Central memory CD4-positive, alpha-beta T cell (primary cell): ENCODE results near the gene CD38.

Experiments used
- DNase-seq: peaks from one replicate; pipeline ENCODE4 v3.0.0; 2022

The CD38 gene

DNA sequence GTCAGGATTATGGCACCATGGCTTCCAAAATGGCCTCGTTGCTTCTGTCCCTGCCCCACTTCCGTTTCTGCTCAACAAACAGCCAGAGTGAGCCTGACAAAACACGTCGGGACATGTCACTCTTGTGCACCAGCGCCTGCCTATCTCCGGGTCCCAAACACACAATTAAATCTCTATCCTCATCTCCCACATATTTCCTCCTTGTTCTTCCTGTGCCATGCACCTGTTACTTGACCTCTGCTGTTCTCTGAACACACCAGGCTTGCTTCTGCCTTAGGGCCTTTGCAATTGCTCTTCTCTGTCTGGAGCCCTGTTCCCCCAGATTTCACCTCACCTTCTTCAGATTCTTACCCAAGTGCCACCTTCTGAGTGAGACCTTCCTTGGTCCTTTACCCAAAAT, 12.7 kb upstream of the CD38 start:
- no peak for DNase-seq

DNA sequence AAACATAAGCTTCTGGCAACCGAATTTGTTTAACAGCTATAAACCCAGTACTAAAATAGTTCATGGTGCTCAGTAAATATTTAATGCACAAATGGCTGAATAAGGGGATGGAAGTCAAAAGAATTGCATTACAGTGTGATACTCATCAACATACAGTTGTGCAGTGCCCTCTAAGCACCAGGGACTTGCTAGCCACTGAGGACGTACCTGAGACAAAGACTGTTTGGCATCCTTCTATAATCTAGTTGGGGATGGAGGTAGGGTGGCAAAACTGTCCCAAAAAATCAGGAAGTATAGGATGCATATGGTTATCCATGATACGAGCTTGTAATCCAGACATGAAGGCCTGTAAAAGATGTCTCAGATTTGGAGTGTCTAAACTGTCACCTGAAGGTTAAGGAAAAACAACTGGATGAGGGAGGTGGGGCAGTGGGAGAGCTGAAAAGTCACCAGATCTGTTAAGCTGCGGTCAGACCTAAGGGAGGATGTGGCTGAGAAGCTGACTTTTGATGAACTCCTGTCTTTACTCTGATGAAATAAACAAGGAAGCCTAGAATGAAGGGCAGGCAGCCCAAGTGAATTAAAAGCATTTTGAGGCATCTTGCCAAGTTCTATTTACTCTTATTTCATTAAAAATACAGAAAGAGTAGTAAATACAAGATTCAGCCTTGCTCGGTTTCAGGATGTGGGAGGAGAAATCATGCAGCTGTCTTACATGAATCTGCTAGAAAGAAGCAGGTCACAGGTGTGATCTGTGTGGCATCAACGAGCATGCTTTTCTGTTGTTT, 12.0 kb upstream of the CD38 start:
- DNase-seq, result peak; percentile 74

DNA sequence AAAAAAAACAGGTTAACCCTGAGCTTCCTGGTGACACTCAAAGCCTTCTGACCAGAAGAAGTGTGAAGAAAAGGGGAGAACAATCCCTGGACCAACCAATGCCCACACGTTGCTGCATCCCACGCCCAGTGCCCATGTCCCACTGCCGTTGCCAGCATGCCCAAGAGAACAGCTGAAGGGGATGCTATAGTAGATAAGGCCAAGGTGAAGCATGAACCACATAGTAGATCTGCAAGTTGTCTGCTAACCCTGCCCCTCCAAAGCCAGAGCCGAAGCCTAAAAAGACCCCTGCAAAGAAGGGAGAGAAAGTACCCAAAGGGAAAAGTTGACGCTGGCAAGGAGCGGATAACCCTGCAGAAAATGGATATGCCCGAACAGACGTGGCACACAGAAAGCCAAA, 11.3 kb upstream of the CD38 start:
- no peak for DNase-seq

- DNase-seq, result no peak
These were observed 8.9 kb upstream of the CD38 start for GRCh38 chr4:15769202-15769601.

DNA sequence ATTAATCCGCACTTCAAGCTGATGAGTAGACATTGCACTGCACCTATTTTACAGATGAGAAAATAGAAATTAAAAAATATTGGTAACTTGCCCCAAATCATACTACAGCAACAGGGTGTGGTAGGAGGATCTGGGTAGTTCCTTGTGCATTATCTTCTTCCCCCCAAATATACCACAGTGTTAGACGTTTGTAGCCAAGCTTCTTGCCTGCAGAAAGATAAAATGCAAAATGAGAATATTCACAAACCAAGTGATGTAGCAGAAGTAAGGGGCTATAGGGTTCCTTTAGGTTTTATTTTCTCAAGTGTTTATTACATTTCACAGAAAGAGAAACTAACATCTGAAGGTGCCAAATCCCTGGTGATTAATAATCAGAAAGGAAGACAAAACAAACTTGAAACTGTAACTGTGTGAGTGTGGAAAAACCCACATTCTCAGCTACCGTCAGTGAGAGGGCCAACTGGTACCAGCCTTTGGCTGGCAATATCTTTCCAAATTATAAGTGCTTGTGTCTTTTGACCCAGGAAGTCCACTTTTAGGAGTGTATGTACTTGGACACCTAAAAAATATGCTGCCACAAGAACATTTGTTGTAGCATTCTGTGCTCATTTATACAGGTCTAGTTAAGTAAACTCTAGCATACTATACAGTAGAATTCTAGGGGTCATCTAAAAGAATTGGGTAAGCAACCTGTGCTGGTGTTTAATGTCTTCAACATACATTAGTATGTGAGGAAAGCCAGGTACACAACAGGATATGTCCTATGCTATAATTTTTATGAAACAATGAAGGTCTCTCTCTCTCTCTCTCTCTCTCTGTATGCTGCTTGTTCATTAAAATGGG, 6.7 kb upstream of the CD38 start:
- no peak for DNase-seq

DNA sequence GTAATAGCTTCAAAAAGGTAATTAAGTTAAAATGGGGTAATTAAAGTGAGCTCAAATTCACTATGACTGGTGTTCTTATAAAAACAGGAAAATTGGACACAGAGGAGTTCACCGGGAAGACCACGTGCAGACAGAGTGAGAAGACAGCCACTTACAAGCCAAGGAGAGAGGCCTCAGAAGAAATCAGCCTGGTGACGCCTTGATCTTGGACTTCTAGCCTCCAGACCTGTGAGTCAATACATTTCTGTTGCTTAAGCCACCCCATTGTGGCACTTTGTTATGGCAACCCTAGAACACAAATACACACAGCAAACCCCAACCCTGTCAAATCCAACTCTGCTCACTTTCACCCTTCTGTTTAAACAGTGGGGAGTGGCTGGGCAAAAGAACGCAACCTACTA, 4.1 kb upstream of the CD38 start:
- DNase-seq, result no peak

DNA sequence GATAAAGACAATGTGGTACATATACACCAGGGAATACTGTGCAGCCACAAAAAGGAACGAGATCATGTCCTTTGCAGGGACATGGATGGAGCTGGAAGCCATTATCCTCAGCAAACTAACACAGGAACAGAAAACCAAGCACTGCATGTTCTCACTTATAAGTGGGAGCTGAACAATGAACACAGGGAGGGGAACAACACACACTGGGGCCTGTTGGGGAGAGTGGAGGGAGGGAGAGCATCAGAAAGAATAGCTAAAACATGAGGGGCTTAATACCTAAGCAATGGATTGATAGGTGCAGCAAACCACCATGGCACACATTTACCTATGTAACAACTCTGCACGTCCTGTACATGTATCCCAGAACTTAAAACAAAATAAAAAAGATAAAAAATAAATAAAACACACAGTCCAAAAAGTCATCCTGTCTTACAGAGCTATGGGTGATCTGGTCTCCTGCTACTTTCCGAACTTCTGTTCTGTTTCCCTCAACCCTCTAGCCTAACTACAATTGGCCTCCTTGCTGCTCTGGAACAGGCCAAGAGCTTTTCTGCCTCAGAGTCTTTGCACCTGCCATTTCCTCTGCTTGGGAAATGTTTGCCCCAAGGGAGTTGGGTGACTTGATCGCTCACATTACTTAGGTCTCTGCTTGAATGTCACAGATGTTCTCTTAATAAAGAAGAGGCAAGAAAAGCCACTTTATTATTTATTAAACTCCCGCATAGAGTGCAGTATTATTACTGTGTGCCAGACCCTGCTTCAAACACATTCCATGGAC, 1.1 kb upstream of the CD38 start:
- DNase-seq, result no peak

- DNase-seq, result no peak
These were observed 335 bp upstream of the CD38 start for GRCh38 chr4:15777697-15778288.

DNA sequence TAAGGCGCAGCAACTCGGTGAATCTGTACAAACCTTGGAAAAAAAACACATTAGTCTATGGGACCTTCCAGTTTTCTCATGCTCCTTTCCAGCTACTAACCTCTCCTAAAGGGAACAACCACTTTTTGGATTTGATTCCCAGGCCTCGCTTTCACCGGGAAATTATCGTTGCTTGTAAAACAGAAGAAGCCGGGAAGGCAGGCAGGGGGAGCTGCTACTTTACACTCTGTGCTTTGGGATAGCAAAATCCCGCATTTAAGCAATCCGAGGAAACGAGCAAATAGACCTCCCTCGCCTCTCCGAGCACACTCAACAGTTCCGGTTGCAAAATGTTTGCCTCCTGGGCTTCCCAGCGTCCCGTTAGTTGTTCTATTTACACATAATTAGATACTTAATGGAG, 1.2 kb downstream of the CD38 start:
- no peak for DNase-seq

- DNase-seq, result no peak
These were observed 1.7 kb downstream of the CD38 start for GRCh38 chr4:15779809-15780208.

GRCh38 chr4:15781427-15782095, 3.4 kb downstream of the CD38 start:
- DNase-seq, result no peak

GRCh38 chr4:15783676-15784075, 5.5 kb downstream of the CD38 start:
- no peak for DNase-seq

- no peak for DNase-seq
These were observed 7.0 kb downstream of the CD38 start for GRCh38 chr4:15784959-15785634.

- no peak for DNase-seq
These were observed 8.6 kb downstream of the CD38 start for GRCh38 chr4:15786743-15787142.

- DNase-seq, result no peak
These were observed 14.8 kb downstream of the CD38 start for GRCh38 chr4:15792974-15793373.

DNA sequence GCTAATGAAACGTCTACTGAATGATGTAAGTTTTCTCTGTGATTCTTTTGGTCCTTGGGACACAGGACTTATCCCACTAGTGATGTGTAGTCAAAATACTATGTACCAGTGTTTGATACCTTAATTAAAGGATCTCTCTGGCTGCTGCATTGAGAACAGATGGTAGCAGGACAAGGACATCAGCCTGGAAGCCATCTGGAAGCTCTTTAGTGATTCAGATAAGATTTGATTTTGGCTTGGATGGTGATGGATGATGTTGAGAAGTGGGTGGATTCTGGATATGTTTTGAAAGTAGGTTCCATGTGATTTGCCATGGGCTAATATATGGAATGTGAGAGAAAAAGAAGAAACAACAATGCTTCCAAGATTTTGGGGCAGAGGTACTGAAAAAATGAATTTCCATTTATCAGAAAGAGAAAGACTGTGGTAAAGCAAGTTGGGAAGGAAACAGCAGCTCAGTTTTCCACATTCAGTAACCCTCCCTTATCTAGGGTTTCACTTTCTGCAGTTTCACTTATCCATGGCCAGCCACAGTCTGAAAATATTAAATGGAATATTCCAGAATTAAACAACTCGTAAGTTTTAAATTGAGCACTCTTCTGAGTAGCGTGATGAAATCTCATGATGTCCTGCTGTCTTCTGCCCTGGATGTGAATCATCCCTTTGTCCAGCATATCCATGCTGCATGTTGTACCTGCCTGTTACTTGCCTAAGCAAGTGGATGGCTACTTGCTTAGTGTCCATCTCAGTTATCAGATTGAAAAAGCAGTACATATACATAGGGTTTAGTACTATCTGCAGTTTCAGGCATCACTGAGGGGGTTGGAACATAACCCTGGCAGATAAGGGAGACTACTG, 15.6 kb downstream of the CD38 start:
- DNase-seq, result no peak

GRCh38 chr4:15794426-15794825, 16.3 kb downstream of the CD38 start:
- DNase-seq, result no peak

GRCh38 chr4:15794905-15795304, 16.8 kb downstream of the CD38 start:
- DNase-seq, result no peak

DNA sequence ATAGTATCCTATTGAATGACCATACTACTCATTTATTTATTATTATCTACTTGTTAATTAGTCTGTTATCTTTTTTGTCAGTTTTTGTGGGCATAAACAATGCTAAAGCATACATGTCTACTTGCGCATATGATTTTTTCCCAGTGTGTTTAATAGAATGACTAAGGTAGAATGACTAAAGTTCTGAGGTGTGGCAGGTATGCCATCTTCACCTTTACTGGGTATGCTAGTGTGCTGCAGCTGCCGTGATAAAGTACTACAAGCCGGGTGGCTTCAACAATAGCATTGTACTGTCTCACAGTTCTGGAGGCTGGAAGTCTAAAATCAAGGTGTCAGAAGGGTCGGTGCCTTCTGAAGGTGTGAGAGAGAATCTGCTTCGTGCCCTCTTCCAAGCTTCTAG, 19.2 kb downstream of the CD38 start:
- DNase-seq, result no peak

DNA sequence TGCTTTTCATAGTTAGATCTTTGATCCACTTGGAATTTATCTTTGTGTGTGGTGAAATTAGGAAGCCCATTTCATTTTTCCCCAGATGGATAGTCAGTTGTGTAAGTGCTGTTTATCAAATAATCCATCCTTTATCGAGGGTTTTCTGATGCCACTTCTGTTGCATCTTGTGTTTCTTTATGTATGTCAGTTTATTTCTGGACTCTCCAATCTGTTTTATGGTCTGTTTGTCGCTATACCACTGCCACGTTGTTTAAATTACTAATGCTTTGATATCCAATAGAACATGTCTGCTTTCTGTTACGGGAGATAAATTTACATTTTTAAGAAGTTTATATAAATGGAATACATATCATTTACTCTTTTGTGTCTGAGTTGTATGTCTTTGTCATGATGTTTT, 21.0 kb downstream of the CD38 start:
- DNase-seq, result no peak

- no peak for DNase-seq
These were observed 21.6 kb downstream of the CD38 start for GRCh38 chr4:15799701-15800100.
